GM23338 (cell line): ENCODE data around the gene CCBE1. TPM values are rescaled to one million over a fixed set of nuclear protein-coding genes. Genes with fewer than 3 reads are reported as not detected.

Source experiments
- ATAC-seq: fragments of 200-7000 bp; cut with Tn5 transposase; 3 replicates; pipeline ENCODE4 v1.9.1; 2020
- DNase-seq: peaks from one replicate; pipeline ENCODE4 v3.0.0-alpha.2; 2015; ENCODE audit warnings: low spot score
- H2AFZ ChIP-seq: fragments of 200-600 bp; sonication (generic); 2 replicates; pipeline ENCODE4 v1.8.0; 2016; ENCODE audit warnings: antibody characterized with exemption, mild to moderate bottlenecking, moderate library complexity
- H3F3A ChIP-seq: fragments of 200-600 bp; sonication (generic); replicated peaks from 2 replicates; pipeline ENCODE4 v1.8.0; 2017; ENCODE audit warnings: antibody characterized with exemption, mixed run types, low read depth
- H3K27ac ChIP-seq: fragments of 200-600 bp; sonication (generic); 2 replicates; pipeline ENCODE4 v1.6.1; 2016; ENCODE audit warnings: low read depth
- H3K27me3 ChIP-seq: fragments of 200-600 bp; sonication (generic); 2 replicates; pipeline ENCODE4 v1.8.0; 2016; ENCODE audit warnings: mild to moderate bottlenecking, mixed run types, moderate library complexity; ENCODE audit not compliant: insufficient read depth
- H3K36me3 ChIP-seq: fragments of 200-600 bp; sonication (generic); 2 replicates; pipeline ENCODE4 v1.8.0; 2016; ENCODE audit warnings: mild to moderate bottlenecking; ENCODE audit not compliant: insufficient read depth
- H3K4me1 ChIP-seq: fragments of 200-600 bp; sonication (generic); 2 replicates; pipeline ENCODE4 v1.8.0; 2016; ENCODE audit warnings: mild to moderate bottlenecking, moderate library complexity; ENCODE audit not compliant: insufficient read depth
- H3K4me2 ChIP-seq: fragments of 200-600 bp; sonication (generic); 2 replicates; pipeline ENCODE4 v1.7.1; 2017; ENCODE audit warnings: mixed run types
- H3K4me3 ChIP-seq: fragments of 200-600 bp; sonication (generic); 2 replicates; pipeline ENCODE4 v1.6.1; 2016; ENCODE audit warnings: mixed run types
- H3K79me2 ChIP-seq: fragments of 200-600 bp; sonication (generic); replicated peaks from 2 replicates; pipeline ENCODE4 v1.8.0; 2017; ENCODE audit warnings: mild to moderate bottlenecking; ENCODE audit not compliant: insufficient read depth
- H3K9me2 ChIP-seq: fragments of 200-600 bp; sonication (generic); 2 replicates; pipeline ENCODE4 v1.8.0; 2017; ENCODE audit not compliant: insufficient read depth
- H4K20me1 ChIP-seq: fragments of 200-600 bp; sonication (generic); replicated peaks from 2 replicates; pipeline ENCODE4 v1.8.0; 2017; ENCODE audit warnings: mild to moderate bottlenecking; ENCODE audit not compliant: insufficient read depth
- H3K27ac Mint-ChIP-seq: 2 replicates; pipeline ENCODE4 v1.8.0; 2020; ENCODE audit warnings: inconsistent platforms, mild to moderate bottlenecking, moderate library complexity, mixed read lengths
- H3K27me3 Mint-ChIP-seq: 3 replicates; pipeline ENCODE4 v1.8.0; 2022; ENCODE audit warnings: low read depth, mild to moderate bottlenecking, moderate library complexity, mixed read lengths, inconsistent platforms; ENCODE audit not compliant: insufficient read depth, poor library complexity
- H3K36me3 Mint-ChIP-seq: 3 replicates; pipeline ENCODE4 v1.8.0; 2021; ENCODE audit warnings: low read depth, mild to moderate bottlenecking, inconsistent platforms, moderate library complexity, mixed read lengths
- H3K4me1 Mint-ChIP-seq: 3 replicates; pipeline ENCODE4 v1.8.0; 2020; ENCODE audit warnings: mild to moderate bottlenecking, inconsistent platforms, mixed read lengths
- H3K4me3 Mint-ChIP-seq: 3 replicates; pipeline ENCODE4 v1.8.0; 2021; ENCODE audit warnings: moderate library complexity, mild to moderate bottlenecking, inconsistent platforms, mixed read lengths
- H3K9me3 Mint-ChIP-seq: 3 replicates; pipeline ENCODE4 v1.8.0; 2020; ENCODE audit warnings: moderate library complexity, mild to moderate bottlenecking, inconsistent platforms, mixed read lengths
- CREB1 ChIP-seq: fragments of 250-450 bp; sonication (Bioruptor Pico); IDR thresholded peaks from 2 replicates; pipeline ENCODE4 v1.5.0; 2020; ENCODE audit warnings: low read depth, mild to moderate bottlenecking, moderate library complexity
- EZH2 ChIP-seq: fragments of 200-600 bp; sonication (generic); IDR thresholded peaks from one replicate; pipeline ENCODE4 v1.8.0; 2017; ENCODE audit warnings: antibody characterized with exemption, mild to moderate bottlenecking, low read depth; ENCODE audit not compliant: unreplicated experiment
- EZH2phosphoT487 ChIP-seq: fragments of 200-600 bp; sonication (generic); IDR thresholded peaks from one replicate; pipeline ENCODE4 v1.8.1; 2018; ENCODE audit warnings: antibody characterized with exemption; ENCODE audit not compliant: unreplicated experiment
- JUNB ChIP-seq: IDR thresholded peaks from one replicate; pipeline ENCODE4 v1.6.1; 2016; ENCODE audit warnings: antibody characterized with exemption; ENCODE audit not compliant: unreplicated experiment
- NANOG ChIP-seq: IDR thresholded peaks from 2 replicates; pipeline ENCODE4 v1.6.1; 2016; ENCODE audit warnings: antibody characterized with exemption, borderline replicate concordance
- REST ChIP-seq: IDR thresholded peaks from one replicate; pipeline ENCODE4 v1.6.1; 2018; ENCODE audit warnings: antibody characterized with exemption; ENCODE audit not compliant: unreplicated experiment
- STAT1 ChIP-seq: IDR thresholded peaks from one replicate; pipeline ENCODE4 v1.6.1; 2016; ENCODE audit warnings: antibody characterized with exemption; ENCODE audit not compliant: unreplicated experiment
- ZNF114 ChIP-seq: fragments of 250-450 bp; sonication (Bioruptor Pico); IDR thresholded peaks from 2 replicates; pipeline ENCODE4 v1.5.0; 2020; ENCODE audit warnings: mild to moderate bottlenecking, moderate library complexity
- ZNF331 ChIP-seq: fragments of 250-450 bp; sonication (Bioruptor Pico); IDR thresholded peaks from 2 replicates; pipeline ENCODE4 v1.5.0; 2020; ENCODE audit warnings: low read depth, mild to moderate bottlenecking, moderate library complexity
- ZNF462 ChIP-seq: fragments of 250-450 bp; sonication (Bioruptor Pico); IDR thresholded peaks from 2 replicates; pipeline ENCODE4 v1.5.0; 2020; ENCODE audit warnings: mild to moderate bottlenecking, moderate library complexity
- polyA plus RNA-seq: library from polyadenylated mRNA; unstranded; fragments of >200 nt; fragmentation: Nextera tagmentation; extraction: Ambion mirVana; gene quantifications from 2 replicates; pipeline ENCODE4 v1.2.1, GENCODE V29; 2016
- total RNA-seq: library from RNA; depleted of rRNA; stranded (reverse); fragments of >200 nt; shearing (Covaris generic); gene quantifications from 2 replicates; pipeline ENCODE4 v1.2.3, GENCODE V29; 2014

Gene CCBE1
- total and polyA plus RNA-seq, 2 experiments from 2014 or later, result 2.1 to 2.6 TPM

GRCh38 chr18:59454909-59455727 lies 242.1 kb downstream of the CCBE1 start:
- Histone ChIP-seq H3F3A (no peaks in the 10 kb centered on the region), H3K27me3 (no peaks in the 10 kb centered on the region), H3K4me3 (no peak overlapping the region), H3K4me1 (no peaks in the 10 kb centered on the region; the same call in 1 of the 2 replicates), H3K36me3 (no peaks in the 10 kb centered on the region), H3K79me2 (no peaks in the 10 kb centered on the region), H3K4me2 (no peak overlapping the region), H2AFZ (no peak overlapping the region), H3K9me2 (no peaks in the 10 kb centered on the region), H4K20me1 (no peaks in the 10 kb centered on the region), H3K27ac (no peak overlapping the region)
- Mint-ChIP-seq H3K36me3 (no peaks in the 10 kb centered on the region), H3K9me3 (no peaks in the 10 kb centered on the region; the same call in 2 of the 3 replicates), H3K27ac (no peak overlapping the region), H3K27me3 (peaks cover 8% of the 10 kb centered on the region), H3K4me3 (no peak overlapping the region), H3K4me1 (peaks cover 15% of the 10 kb centered on the region)
- TF ChIP-seq JUNB (no peak), STAT1 (no peak), ZNF114 (CRISPR knock-in tag) (no peak), ZNF331 (CRISPR knock-in tag) (no peak), NANOG (no peak), CREB1 (no peak), EZH2phosphoT487 (no peak)
- DNase-seq (no peak), ATAC-seq (peak; percentile 41)

GRCh38 chr18:59453468-59453961 lies 243.7 kb downstream of the CCBE1 start:
- no peak overlapping the region for H3K4me2 ChIP-seq
- no peaks in the 10 kb centered on the region for H3K79me2 ChIP-seq
- H2AFZ ChIP-seq, result no peak overlapping the region
- no peak overlapping the region for H3K27ac ChIP-seq
- H3K4me1 Mint-ChIP-seq, result peaks cover 6% of the 10 kb centered on the region; the same call in 2 of the 3 replicates
- H3F3A ChIP-seq, result no peaks in the 10 kb centered on the region
- ATAC-seq, result no peak
- DNase-seq, result no peak
- no peaks in the 10 kb centered on the region; the same call in 2 of the 3 replicates for H3K9me3 Mint-ChIP-seq
- peaks cover 10% of the 10 kb centered on the region for H3K27me3 Mint-ChIP-seq
- H3K4me3 ChIP-seq, result no peak overlapping the region
- H3K36me3 Mint-ChIP-seq, result no peaks in the 10 kb centered on the region
- H3K27ac Mint-ChIP-seq, result no peak overlapping the region
- no peaks in the 10 kb centered on the region for H3K4me1 ChIP-seq
- no peak overlapping the region for H3K4me3 Mint-ChIP-seq
- H3K27me3 ChIP-seq, result no peaks in the 10 kb centered on the region
- no peaks in the 10 kb centered on the region for H4K20me1 ChIP-seq
- H3K9me2 ChIP-seq, result no peaks in the 10 kb centered on the region
- H3K36me3 ChIP-seq, result no peaks in the 10 kb centered on the region
- TF ChIP-seq ZNF331 (CRISPR knock-in tag) (no peak), ZNF462 (CRISPR knock-in tag) (no peak), STAT1 (no peak), CREB1 (no peak), JUNB (no peak), REST (no peak), EZH2 (no peak)
